Measurements from ENCODE around the gene SKAP2.

SKAP2 gene

DNA sequence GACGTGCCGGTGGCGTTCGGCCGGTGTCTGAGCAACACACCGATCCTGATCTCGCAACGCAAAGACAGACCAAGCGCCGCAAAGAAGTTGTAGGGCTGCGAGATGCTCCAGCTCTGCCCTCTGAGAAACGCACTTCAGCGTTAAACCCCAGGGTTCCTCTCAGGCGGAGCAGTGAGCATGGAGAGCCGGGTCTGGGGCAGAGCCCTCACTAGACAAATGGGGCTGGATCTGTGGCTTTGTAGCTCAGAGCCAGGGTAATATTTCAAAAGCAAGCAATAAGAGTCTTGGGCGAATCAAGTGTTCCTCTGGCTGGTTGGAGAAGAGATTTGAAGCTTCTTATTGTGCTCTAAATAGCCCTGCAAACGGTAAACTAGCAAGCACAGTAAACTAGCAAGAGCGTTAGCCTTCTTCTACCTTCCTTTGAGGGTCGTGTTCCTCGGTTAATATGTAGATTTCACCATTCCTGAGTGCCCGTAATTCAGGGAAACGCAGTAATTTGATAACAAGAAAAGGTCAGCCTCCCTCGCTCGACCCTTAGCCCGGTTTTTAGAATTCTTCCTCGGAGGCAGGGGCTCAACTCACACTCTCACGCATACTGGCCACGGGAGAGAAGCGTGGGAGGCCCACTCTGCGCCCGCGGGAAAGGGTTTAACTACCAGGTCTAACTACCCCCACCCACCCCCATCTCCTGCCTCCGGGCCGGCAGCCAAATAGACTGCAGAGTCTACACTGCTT lies 6.7 kb downstream of the SKAP2 start:
- H3K4me3 ChIP-seq (ENCODE audit: low read depth, low read length) = no peak overlapping the region
- H3K27me3 ChIP-seq (ENCODE audit: insufficient read depth, low read depth, severe bottlenecking) = peaks cover 3% of the 10 kb centered on the region
- TF ChIP-seq, protein P1, sequence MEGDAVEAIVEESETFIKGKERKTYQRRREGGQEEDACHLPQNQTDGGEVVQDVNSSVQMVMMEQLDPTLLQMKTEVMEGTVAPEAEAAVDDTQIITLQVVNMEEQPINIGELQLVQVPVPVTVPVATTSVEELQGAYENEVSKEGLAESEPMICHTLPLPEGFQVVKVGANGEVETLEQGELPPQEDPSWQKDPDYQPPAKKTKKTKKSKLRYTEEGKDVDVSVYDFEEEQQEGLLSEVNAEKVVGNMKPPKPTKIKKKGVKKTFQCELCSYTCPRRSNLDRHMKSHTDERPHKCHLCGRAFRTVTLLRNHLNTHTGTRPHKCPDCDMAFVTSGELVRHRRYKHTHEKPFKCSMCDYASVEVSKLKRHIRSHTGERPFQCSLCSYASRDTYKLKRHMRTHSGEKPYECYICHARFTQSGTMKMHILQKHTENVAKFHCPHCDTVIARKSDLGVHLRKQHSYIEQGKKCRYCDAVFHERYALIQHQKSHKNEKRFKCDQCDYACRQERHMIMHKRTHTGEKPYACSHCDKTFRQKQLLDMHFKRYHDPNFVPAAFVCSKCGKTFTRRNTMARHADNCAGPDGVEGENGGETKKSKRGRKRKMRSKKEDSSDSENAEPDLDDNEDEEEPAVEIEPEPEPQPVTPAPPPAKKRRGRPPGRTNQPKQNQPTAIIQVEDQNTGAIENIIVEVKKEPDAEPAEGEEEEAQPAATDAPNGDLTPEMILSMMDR (IDR thresholded peaks at IDR 0.05; ENCODE audit: low read depth, low read length) = no peak

DNA sequence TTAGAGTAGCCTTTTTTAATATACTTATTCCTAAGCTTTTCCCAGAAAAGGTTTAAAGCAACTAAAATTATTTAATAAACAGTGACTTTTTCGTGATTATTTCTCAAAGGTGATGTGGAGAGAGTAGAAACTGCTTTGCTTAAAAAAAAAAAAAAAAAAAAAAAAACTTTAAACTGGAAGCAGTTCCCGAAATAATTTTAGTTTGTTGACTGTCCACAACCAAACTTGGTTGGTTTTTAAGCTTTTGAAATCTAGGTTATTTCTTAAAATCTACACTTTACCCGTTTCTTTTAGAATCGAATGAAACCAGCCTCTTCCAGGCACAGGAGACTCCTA lies 7.3 kb downstream of the SKAP2 start:
- Histone ChIP-seq H3K27me3 (ENCODE audit: insufficient read depth, low read depth, severe bottlenecking) (peaks cover 3% of the 10 kb centered on the region), H3K9me3 (ENCODE audit: severe bottlenecking) (no peaks in the 10 kb centered on the region), H3K27ac (no peak overlapping the region), H3K4me3 (ENCODE audit: low read depth, low read length) (no peak overlapping the region), H3K36me3 (no peaks in the 10 kb centered on the region)
- DNase-seq = no peak
- TF ChIP-seq, protein P1 (IDR thresholded peaks at IDR 0.05; ENCODE audit: low read depth, low read length) = no peak

More for the DNA sequence above, 6.7 kb downstream of the SKAP2 start:
- Histone ChIP-seq H3K9me3 (ENCODE audit: severe bottlenecking) (no peaks in the 10 kb centered on the region), H3K36me3 (no peaks in the 10 kb centered on the region), H3K27ac (no peak overlapping the region)
- no peak for DNase-seq

DNA sequence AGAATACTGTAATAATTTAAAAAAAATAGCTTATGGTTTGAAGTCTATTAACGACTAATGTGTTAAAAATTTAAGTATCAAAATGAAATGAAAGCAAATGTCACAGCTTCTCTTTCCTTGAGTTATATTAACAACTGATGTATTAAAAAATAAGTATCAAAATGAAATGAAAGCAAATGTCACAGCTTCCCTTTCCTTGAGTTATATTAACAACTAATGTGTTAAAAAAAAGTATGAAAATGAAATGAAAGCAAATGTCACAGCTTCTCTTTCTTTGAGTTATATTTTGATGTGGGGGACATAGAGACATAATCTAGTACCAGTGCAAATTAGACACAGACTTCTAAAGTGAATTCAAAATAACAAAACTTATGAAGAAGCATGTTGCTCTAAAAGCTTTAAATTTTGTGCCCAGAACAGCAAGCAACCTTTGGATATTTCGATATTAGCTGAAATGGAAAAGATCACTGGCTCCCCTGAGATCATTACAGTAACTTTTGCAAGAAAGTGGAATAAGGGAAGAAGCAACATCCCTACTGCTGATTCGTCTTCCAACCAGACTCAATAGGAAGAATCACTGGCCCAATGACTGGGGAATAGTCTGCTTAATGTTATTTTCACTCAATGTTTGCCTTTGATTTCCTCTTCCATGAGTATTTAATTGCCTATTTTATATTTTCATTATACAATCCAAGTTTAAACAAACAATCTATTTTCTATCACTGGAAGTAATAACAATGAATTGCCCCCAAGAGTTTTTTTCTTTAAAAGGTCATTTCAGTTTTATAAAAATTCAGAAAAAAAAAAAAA lies 8.0 kb downstream of the SKAP2 start:
- TF ChIP-seq, protein P1 (IDR thresholded peaks at IDR 0.05; ENCODE audit: low read depth, low read length) = no peak
- Histone ChIP-seq H3K27me3 (ENCODE audit: insufficient read depth, low read depth, severe bottlenecking) (peaks cover 3% of the 10 kb centered on the region), H3K4me3 (ENCODE audit: low read depth, low read length) (no peak overlapping the region), H3K9me3 (ENCODE audit: severe bottlenecking) (no peaks in the 10 kb centered on the region), H3K36me3 (no peaks in the 10 kb centered on the region), H3K27ac (no peak overlapping the region)
- DNase-seq = no peak

DNA sequence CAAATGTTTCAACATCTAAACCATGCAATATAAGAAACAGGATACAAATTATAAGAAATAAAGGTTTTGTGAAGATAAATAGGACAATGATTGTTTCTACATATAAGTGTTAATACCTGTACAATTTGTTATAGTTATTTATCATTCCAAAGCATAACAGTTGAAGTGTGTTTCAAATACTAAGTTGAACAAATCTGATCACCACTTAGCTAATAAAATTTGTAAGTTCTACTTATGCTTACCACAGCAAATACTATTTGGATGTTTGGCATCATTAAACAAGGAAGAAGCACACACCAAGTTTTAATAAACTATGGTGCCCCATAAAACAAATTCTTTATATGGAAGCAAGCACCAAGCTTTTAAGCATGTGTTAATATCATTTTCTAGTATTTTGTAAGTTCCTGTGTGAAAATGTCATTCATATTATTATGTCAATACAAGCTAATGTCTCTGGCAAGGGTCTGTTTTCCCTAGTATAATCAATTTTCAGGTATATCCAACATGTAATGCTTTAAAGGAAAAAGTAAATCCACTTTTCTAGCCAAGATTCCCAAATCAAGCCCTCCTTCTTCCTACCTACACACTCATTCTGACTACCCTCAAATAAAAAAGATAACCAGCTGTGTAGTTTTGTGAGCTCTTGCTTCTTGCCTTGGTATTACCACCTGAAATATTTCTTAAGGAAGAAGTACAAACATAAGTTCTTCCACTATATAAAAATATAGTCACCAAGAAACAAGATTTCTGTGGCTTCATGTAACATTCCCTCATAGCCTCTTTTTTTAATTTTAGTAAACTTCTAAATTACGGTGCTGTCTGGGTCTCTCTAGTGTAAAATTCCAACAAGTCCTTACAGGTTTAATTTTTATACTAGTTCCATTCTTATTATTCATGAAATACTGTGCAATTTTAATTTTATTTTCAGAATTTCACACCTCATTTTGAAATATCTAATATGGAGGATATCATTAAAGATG lies 9.2 kb downstream of the SKAP2 start:
- TF ChIP-seq, protein P1 (IDR thresholded peaks at IDR 0.05; ENCODE audit: low read depth, low read length) = no peak
- H3K27me3 ChIP-seq (ENCODE audit: insufficient read depth, low read depth, severe bottlenecking) = peaks cover 3% of the 10 kb centered on the region
- H3K36me3 ChIP-seq = no peaks in the 10 kb centered on the region
- H3K9me3 ChIP-seq (ENCODE audit: severe bottlenecking) = no peaks in the 10 kb centered on the region
- no peak overlapping the region for H3K27ac ChIP-seq
- no peak overlapping the region for H3K4me3 ChIP-seq (ENCODE audit: low read depth, low read length)
- DNase-seq = no peak

DNA sequence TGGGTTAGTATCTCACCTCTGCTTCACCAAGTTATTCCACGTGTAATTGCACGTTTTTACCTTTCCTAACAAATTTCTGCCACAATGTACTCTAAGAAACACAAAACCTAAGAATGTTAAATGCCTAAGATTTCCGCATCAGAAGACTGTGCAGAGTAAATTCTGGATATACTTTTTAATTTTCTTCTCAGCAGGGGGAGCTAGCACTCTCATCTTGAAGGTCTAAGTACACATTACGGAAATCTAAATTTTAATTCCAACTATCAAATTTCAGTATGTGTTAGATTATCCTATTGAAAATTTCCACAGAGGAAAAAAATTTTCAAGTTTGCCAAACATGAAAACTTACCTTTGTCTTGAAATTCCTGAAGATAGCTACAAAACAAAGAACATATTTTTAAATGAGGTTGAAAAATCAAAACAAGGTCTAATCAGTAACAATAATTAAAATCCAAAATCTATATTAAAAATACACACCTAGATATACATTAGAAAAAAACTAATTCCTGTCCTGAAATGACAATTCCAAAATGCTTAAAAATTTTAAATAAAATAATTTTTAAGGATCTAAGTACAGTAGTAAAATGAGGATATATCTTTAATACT lies 10.5 kb downstream of the SKAP2 start:
- H3K27ac ChIP-seq = no peak overlapping the region
- TF ChIP-seq, protein P1 (IDR thresholded peaks at IDR 0.05; ENCODE audit: low read depth, low read length) = 0 out of 2 replicates have a peak, but pooled peaks have one; percentile 2
- H3K36me3 ChIP-seq = no peaks in the 10 kb centered on the region
- H3K27me3 ChIP-seq (ENCODE audit: insufficient read depth, low read depth, severe bottlenecking) = peaks cover 3% of the 10 kb centered on the region
- no peaks in the 10 kb centered on the region for H3K9me3 ChIP-seq (ENCODE audit: severe bottlenecking)
- no peak overlapping the region for H3K4me3 ChIP-seq (ENCODE audit: low read depth, low read length)
- DNase-seq = no peak

All from WERI-Rb-1 (cell line).